Nucleus accumbens (tissue), 56 donors: ENCODE data around the gene ASCC3.

Experiments
- DNase-seq, 56 donors: peaks; one replicate each; lab custom pipeline; 2025; lab: John Stamatoyannopoulos, UW

Gene ASCC3

GRCh38 chr6:100512203-100512862, 368.8 kb downstream of the ASCC3 start:
- no peak for DNase-seq

- no peak for DNase-seq
Observed at GRCh38 chr6:100509101-100509500, 372.0 kb downstream of the ASCC3 start.

GRCh38 chr6:100506651-100507050, 374.5 kb downstream of the ASCC3 start:
- no peak for DNase-seq

GRCh38 chr6:100504786-100505737, 376.1 kb downstream of the ASCC3 start:
- DNase-seq, result no peak

- no peak for DNase-seq
Observed at GRCh38 chr6:100503043-100503705, 378.0 kb downstream of the ASCC3 start.

GRCh38 chr6:100493206-100493888, 387.8 kb downstream of the ASCC3 start:
- DNase-seq, result no peak

- DNase-seq, result no peak
Observed at GRCh38 chr6:100491952-100492670, 389.0 kb downstream of the ASCC3 start.

GRCh38 chr6:100490065-100490464, 391.1 kb downstream of the ASCC3 start:
- no peak for DNase-seq

GRCh38 chr6:100488244-100488643, 392.9 kb downstream of the ASCC3 start:
- no peak for DNase-seq

GRCh38 chr6:100487638-100488037, 393.5 kb downstream of the ASCC3 start:
- no peak for DNase-seq

- no peak for DNase-seq
Observed at GRCh38 chr6:100485268-100485667, 395.9 kb downstream of the ASCC3 start.

- DNase-seq, result no peak
Observed at GRCh38 chr6:100484474-100484873, 396.7 kb downstream of the ASCC3 start.

- DNase-seq, result no peak
Observed at GRCh38 chr6:100482698-100483097, 398.4 kb downstream of the ASCC3 start.

- no peak for DNase-seq
Observed at GRCh38 chr6:100479179-100480035, 401.7 kb downstream of the ASCC3 start.

- no peak for DNase-seq
Observed at GRCh38 chr6:100475554-100476320, 405.4 kb downstream of the ASCC3 start.

GRCh38 chr6:100473182-100473581, 407.9 kb downstream of the ASCC3 start:
- no peak for DNase-seq

GRCh38 chr6:100472674-100473073, 408.5 kb downstream of the ASCC3 start:
- no peak for DNase-seq

- no peak for DNase-seq
Observed at GRCh38 chr6:100470422-100471120, 410.6 kb downstream of the ASCC3 start.
